Stimulated activated CD8-positive, alpha-beta memory T cell treated with anti-CD3 and anti-CD28 coated beads, Interleukin-12 subunit alpha, Interleukin-12 subunit beta, amount 100 ng/mL, for 1 hour (primary cell): Measurements from ENCODE around the gene SCCPDH.

Experiments
- DNase-seq: peaks from one replicate; pipeline ENCODE4 v3.0.0-alpha.2; 2020; ENCODE audit warnings: low read depth

SCCPDH gene

GRCh38 chr1:246750752-246751151, 26.5 kb downstream of the SCCPDH start:
- DNase-seq = no peak

- peak; percentile 25 for DNase-seq
These were observed 29.7 kb downstream of the SCCPDH start for GRCh38 chr1:246753670-246754535.

- DNase-seq = no peak
These were observed 31.2 kb downstream of the SCCPDH start for GRCh38 chr1:246755419-246755818.

GRCh38 chr1:246760422-246761347, 36.5 kb downstream of the SCCPDH start:
- DNase-seq = no peak

- DNase-seq = no peak
These were observed 37.2 kb downstream of the SCCPDH start for GRCh38 chr1:246761396-246761795.

GRCh38 chr1:246765521-246765920, 41.3 kb downstream of the SCCPDH start:
- no peak for DNase-seq

- DNase-seq = no peak
These were observed 44.3 kb downstream of the SCCPDH start for GRCh38 chr1:246768403-246769020.

GRCh38 chr1:246769306-246769705, 45.1 kb downstream of the SCCPDH start:
- DNase-seq = no peak

- no peak for DNase-seq
These were observed 47.2 kb downstream of the SCCPDH start for GRCh38 chr1:246771366-246771765.

- DNase-seq = no peak
These were observed 48.5 kb downstream of the SCCPDH start for GRCh38 chr1:246772686-246773085.

GRCh38 chr1:246773213-246773641, 49.0 kb downstream of the SCCPDH start:
- no peak for DNase-seq

- no peak for DNase-seq
These were observed 51.5 kb downstream of the SCCPDH start for GRCh38 chr1:246775531-246776385.

- no peak for DNase-seq
These were observed 52.7 kb downstream of the SCCPDH start for GRCh38 chr1:246776923-246777322.

- no peak for DNase-seq
These were observed 54.5 kb downstream of the SCCPDH start for GRCh38 chr1:246778663-246779062.

- DNase-seq = no peak
These were observed 55.5 kb downstream of the SCCPDH start for GRCh38 chr1:246779561-246780175.

GRCh38 chr1:246780264-246780663, 56.1 kb downstream of the SCCPDH start:
- no peak for DNase-seq

GRCh38 chr1:246781212-246781611, 57.0 kb downstream of the SCCPDH start:
- DNase-seq = no peak

- DNase-seq = no peak
These were observed 58.1 kb downstream of the SCCPDH start for GRCh38 chr1:246782120-246782900.

GRCh38 chr1:246784621-246785493, 60.6 kb downstream of the SCCPDH start:
- DNase-seq = no peak
